ENCODE measurements around the gene NPAT. TPM values are rescaled to one million over a fixed set of nuclear protein-coding genes. Genes with fewer than 3 reads are reported as not detected.

Gene NPAT
- total and polyA plus RNA-seq, 10 of the 15 experiments (the other 5 are each of a cell fraction or from before 2014, with no cell fraction given), result 7.5 to 32.8 (median 20.1) TPM

- TF ChIP-seq BCL3 (IDR thresholded peaks at IDR 0.05; ENCODE audit: borderline replicate concordance, insufficient read depth, low read depth, low read length, poor library complexity, severe bottlenecking), result no peak
- TF ChIP-seq KLF5 (IDR thresholded peaks at IDR 0.05; ENCODE audit: partially characterized antibody), result no peak
- no peak for TF ChIP-seq CBX5 (IDR thresholded peaks at IDR 0.05; ENCODE audit: low read depth)
- no peak for TF ChIP-seq IKZF2 (IDR thresholded peaks at IDR 0.05)
- no peak for TF ChIP-seq E2F8 (IDR thresholded peaks at IDR 0.05; ENCODE audit: low read depth, partially characterized antibody)
- TF ChIP-seq ZBTB40 (IDR thresholded peaks at IDR 0.05; ENCODE audit: borderline replicate concordance), result no peak
- TF ChIP-seq CREM (IDR thresholded peaks at IDR 0.05; ENCODE audit: low read depth), result no peak
- TF ChIP-seq CHD4 (IDR thresholded peaks at IDR 0.05), result no peak
Measured at GRCh38 chr11:108177570-108177969, 44.9 kb downstream of the NPAT start (continued).
